ENCODE measurements around the gene GNG7. TPM values are rescaled to one million over a fixed set of nuclear protein-coding genes. Genes with fewer than 3 reads are reported as not detected.
A peak's percentile ranks its signal among the peaks of the same experiment; 100 is the strongest.
"Not testable (repeated sequence)": the region's sequence is repeated elsewhere in the genome, so short reads cannot be mapped to it uniquely, and the experiment has no call there.

GNG7 gene
- polyA plus RNA-seq, 3 donors from 2014 or later: 0.22 to 0.84 (median 0.33) TPM

DNA sequence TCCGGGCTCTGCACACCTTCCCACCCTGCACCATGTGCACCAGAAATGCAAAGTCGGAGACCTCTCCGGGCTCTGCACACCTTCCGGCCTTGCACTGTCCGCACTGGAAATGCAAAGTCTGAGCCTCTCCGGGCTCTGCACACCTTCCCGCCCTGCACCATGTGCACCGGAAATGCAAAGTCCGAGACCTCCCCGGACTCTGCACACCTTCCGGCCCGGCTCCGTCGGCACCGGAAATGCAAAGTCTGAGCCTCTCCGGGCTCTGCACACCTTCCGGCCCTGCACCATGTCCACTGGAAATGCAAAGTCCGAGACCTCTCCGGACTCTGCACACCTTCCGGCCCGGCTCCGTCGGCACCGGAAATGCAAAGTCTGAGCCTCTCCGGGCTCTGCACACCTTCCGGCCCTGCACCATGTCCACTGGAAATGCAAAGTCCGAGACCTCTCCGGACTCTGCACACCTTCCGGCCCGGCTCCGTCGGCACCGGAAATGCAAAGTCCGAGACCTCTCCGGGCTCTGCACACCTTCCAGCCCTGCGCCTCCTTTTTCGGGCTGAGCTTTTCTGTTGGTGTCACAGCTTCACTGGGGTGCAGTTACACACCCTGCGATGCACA, 59.3 kb downstream of the GNG7 start:
- not testable (repeated sequence) for H3K36me3 Mint-ChIP-seq; H3K27ac Mint-ChIP-seq; H3K9me3 Mint-ChIP-seq; H3K4me1 Mint-ChIP-seq; H3K4me3 Mint-ChIP-seq; DNase-seq; H3K27me3 Mint-ChIP-seq (ENCODE audit: low read depth in 3 of 3)

DNA sequence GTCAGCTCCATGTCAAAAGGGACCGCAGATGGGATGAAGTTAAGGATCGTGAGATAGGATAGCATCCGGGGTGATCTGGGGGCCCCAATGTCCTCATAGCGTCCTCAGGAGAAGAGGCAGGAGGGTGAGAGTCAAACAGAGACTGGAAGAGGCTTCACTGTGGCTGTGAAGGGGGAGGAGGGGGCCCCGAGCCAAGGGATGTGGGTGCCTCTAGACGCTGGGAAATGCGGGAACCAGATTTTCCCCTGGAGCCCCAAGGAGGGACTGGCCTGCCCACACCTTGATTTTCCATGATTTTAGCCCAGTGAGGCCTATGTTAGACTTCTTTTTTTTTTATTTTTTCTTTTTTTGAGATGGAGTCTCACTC, 61.2 kb downstream of the GNG7 start:
- Mint-ChIP-seq H3K27me3 (ENCODE audit: low read depth in 3 of 3) (peaks cover 0 to 5% (median 5%) of the 10 kb centered on the region in 3 donors), H3K4me3 (no peak overlapping the region), H3K9me3 (no peaks in the 10 kb centered on the region), H3K27ac (no peak overlapping the region), H3K36me3 (no peaks in the 10 kb centered on the region), H3K4me1 (no peaks in the 10 kb centered on the region)
- DNase-seq: no peak

DNA sequence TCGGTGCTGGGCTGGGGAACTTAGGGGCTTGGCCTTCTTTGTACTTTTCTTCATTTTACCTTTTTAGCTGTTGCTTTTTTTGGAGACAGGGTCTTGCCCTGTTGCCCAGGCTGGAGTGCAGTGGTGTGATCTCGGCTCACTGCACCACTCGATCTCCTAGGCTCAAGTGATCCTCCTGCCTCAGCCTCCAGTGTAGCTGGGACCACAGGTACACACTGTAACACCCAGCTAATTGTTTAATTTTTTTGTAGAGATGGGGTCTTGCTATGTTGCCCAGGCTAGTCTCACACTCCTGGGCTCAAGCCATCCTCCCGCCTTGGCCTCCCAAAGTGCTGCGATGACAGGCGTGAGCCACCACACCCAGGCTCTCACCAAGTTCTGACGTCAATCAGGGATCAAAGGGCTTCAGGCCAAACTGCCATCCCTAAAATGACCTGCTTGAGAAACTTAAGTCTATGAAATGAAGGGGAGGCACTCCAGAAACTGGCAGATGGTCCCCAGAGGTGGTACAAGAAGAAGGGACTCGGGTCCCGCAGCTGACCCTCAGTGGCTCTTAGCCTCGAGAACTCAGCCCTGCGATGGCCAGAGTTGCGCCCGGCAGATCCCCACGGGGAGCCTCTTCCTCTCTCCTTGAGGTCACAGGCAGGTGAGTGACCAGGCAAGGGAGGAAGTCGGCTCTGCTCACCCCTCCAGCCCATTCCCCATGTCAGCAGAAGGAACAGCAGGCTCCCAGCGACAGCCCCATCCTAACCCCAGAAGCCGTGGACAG, 61.7 kb downstream of the GNG7 start:
- no peak overlapping the region for H3K4me3 Mint-ChIP-seq
- no peaks in the 10 kb centered on the region for H3K9me3 Mint-ChIP-seq
- DNase-seq: no peak
- peaks cover 0 to 5% (median 5%) of the 10 kb centered on the region in 3 donors for H3K27me3 Mint-ChIP-seq (ENCODE audit: low read depth in 3 of 3)
- no peaks in the 10 kb centered on the region for H3K4me1 Mint-ChIP-seq
- H3K36me3 Mint-ChIP-seq: no peaks in the 10 kb centered on the region
- no peak overlapping the region for H3K27ac Mint-ChIP-seq

DNA sequence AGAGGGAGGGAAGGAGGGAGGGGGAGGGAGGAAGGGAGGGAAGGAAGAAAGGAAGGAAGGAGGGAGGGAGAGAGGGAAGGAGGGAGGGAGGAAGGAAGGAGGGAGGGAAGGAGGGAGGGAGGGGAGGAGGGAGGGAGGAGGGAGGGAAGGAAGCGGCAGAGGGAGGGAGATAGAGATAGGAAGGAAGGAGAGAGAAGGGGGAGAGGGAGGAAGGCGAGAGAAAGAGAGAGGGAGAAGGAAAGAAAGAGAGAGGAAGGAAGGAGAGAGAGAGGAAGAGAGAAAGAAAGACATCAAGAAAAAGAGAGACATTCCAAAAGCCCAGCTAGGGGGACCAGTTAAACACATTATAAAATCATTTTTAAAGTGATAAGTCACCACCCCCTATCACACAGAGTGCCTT, 62.5 kb downstream of the GNG7 start:
- Mint-ChIP-seq H3K27me3 (ENCODE audit: low read depth in 3 of 3) (peaks cover 0 to 5% (median 3%) of the 10 kb centered on the region in 3 donors), H3K4me3 (no peak overlapping the region), H3K36me3 (no peaks in the 10 kb centered on the region), H3K9me3 (no peaks in the 10 kb centered on the region), H3K27ac (no peak overlapping the region), H3K4me1 (no peaks in the 10 kb centered on the region)
- no peak for DNase-seq

DNA sequence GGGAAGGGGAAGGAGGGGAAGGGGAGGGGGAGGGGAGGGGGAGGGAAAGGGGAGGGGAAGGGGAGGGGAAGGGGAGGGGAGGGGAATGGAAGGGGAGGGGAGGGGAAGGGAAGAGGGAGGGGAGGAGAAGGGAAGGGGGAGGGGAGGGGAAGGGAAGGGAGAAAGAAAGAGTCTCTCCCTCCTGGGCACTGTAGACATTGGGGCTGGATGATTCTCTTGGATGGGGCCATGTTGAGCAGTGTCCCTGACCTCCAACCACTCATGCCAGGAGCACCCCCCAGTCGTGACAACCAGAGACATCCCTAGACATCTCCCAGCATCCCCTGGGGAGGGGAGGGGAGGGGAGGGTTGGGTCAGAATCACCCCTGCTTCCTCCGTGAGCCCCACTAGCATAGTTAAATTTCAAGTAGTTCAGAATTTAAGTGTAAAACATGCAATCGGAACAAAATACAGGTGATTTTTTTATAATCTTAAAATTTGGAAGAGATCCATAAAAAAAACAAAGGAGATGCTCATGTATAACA, 64.0 kb downstream of the GNG7 start:
- no peaks in the 10 kb centered on the region for H3K4me1 Mint-ChIP-seq
- no peak overlapping the region for H3K27ac Mint-ChIP-seq
- H3K36me3 Mint-ChIP-seq: no peaks in the 10 kb centered on the region
- no peak for DNase-seq
- H3K4me3 Mint-ChIP-seq: no peak overlapping the region
- peaks cover 0 to 3% (median 3%) of the 10 kb centered on the region in 3 donors for H3K27me3 Mint-ChIP-seq (ENCODE audit: low read depth in 3 of 3)
- no peaks in the 10 kb centered on the region for H3K9me3 Mint-ChIP-seq

DNA sequence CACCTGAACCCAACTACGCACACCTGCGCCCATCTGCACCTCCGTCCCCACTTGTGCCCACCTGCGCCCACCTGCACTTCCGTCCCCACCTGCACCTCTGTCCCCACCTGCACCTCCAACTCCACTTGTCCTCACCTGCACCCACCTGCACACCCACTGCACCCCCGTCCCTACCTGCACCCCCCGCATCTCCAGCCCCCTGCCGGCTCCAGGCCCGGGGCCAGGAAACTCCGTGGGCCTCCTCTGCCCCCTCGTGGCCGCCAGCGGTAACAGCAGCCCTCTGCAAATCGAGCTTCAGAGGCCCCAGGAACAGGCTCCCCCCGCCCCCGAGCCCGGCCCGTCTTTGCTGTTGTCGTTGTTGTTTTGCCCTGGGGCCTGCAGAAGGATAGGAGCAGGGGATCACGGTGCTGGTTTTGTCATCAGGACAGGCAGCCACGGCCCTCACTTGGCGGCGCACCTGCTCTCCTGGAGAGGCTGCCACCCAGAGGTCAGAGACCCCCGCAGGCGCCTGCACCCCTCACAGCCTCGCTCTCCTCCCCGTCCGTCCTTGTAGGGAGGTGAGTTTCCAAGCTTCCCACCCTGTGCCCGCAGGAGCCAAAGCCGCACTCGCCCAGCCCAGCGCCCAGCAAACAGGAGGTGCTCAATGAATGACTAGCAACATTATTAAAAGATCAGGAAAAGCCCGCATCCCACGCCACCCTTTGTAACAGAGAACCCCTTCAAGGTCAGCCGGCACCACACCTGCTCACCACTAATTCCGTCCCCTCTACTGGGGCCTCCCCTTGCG, 65.4 kb downstream of the GNG7 start:
- peak; percentile 69 to 77 (median 75) for DNase-seq
- Mint-ChIP-seq H3K9me3 (no peaks in the 10 kb centered on the region), H3K27ac (no peak overlapping the region), H3K4me1 (peaks cover 3 to 5% of the 10 kb centered on the region in 2 donors), H3K4me3 (no peak overlapping the region), H3K36me3 (no peaks in the 10 kb centered on the region), H3K27me3 (ENCODE audit: low read depth in 3 of 3) (peaks cover 0 to 3% (median 3%) of the 10 kb centered on the region in 3 donors)

DNA sequence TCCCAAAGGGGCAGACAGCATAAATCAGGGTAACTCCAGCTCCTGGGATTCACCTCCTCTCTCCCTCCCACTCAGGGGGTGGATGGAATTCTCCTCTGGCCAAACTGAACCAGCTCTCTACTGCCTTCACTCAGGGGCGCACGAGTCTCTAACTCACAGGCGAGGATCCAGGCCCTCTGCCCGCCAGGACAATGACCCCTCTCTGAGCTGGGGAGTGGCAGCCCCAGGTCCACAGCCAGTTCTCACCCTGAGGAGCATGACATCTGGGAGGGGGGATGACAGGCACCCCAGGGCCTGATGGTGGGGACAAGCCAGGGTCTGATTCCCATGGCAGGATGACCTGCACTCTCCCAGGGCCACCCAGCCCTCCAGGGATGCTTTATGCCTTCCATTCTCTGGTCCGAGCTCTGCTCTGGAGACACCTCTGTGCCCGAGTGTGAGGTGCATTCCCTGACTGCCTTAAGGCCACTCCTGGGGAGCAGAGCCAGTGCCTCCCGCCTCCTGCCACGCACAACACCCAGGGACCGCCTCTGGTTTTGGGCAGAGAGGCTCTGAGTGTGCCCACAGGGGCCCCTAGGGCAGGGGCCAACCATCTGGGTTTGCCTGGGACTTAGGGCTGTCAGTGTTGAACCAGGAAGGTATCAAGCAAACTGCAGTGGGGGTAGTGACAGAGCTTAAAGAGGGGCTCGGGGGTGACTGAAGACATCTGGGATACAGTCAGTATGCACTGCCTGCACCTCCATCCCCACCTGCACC, 66.2 kb downstream of the GNG7 start:
- Mint-ChIP-seq H3K4me1 (peaks cover 9 to 11% of the 10 kb centered on the region in 2 donors), H3K27ac (no peak overlapping the region), H3K4me3 (no peak overlapping the region), H3K27me3 (ENCODE audit: low read depth in 3 of 3) (peaks cover 3 to 6% (median 5%) of the 10 kb centered on the region in 3 donors), H3K36me3 (no peaks in the 10 kb centered on the region), H3K9me3 (peaks cover 0 to 1% (median 0%) of the 10 kb centered on the region in 6 donors)
- DNase-seq: no peak

DNA sequence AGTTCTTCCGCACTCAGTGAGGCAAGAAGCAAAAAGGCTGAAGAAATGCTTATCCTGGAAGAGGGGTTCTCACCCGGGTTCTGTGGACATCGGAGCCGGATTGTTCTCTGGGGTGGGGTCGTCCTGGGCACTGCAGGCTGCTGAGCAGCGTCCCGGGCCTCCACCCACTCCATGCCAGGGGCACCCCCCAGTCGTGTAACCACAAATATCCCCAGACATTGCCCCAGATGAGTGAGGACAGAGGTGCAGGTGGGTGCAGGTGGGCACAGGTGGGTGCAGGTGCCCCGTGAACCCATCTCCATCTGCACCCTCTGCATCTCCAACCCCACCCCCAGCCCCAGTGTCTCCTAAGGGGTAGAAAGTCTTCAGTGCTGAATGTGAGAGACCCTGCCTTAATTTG, 67.5 kb downstream of the GNG7 start:
- Mint-ChIP-seq H3K36me3 (no peaks in the 10 kb centered on the region), H3K27ac (no peak overlapping the region), H3K4me3 (no peak overlapping the region), H3K27me3 (ENCODE audit: low read depth in 3 of 3) (peaks cover 4 to 7% (median 7%) of the 10 kb centered on the region in 3 donors), H3K4me1 (peaks cover 21 to 24% of the 10 kb centered on the region in 2 donors), H3K9me3 (peaks cover 0 to 4% (median 0%) of the 10 kb centered on the region in 6 donors)
- no peak for DNase-seq

DNA sequence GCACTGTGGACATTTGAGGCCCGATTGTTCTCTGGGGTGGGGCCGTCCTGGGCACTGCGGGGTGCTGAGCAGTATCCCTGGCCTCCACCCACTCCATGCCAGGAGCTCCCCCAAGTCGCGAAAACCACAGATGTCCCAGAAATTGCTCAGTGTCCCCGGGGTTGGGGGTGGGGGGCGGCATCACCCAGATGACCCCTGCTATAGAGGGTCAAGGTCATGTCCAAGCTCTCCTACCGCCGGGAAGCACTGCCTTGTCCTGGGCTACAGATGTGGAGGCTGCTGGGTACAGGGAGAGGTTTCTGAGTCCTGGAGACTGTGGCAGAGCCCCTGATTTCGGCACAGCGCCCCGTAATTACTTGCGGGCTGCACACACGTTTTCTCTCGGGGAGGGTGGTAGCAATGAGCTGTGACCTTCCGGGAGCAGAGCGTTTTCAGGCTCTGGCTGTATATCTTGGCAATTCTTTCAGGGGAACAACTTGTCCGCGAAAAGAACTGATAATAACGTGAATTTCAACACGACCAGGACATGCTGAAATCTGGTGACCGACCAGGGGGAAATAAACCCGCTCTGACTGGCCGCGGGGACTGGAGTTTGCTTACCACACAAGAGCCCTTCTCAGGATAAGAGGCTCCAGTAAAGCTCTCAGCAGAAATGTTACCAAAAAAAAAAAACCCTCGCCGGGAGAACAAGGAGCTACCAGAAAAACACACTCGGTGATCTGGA, 68.1 kb downstream of the GNG7 start:
- H3K9me3 Mint-ChIP-seq: peaks cover 0 to 4% (median 0%) of the 10 kb centered on the region in 6 donors
- no peak for DNase-seq
- H3K4me3 Mint-ChIP-seq: no peak overlapping the region
- H3K27ac Mint-ChIP-seq: no peak overlapping the region
- peaks cover 6 to 7% (median 7%) of the 10 kb centered on the region in 3 donors for H3K27me3 Mint-ChIP-seq (ENCODE audit: low read depth in 3 of 3)
- H3K4me1 Mint-ChIP-seq: peaks cover 27 to 29% of the 10 kb centered on the region in 2 donors
- H3K36me3 Mint-ChIP-seq: no peaks in the 10 kb centered on the region

DNA sequence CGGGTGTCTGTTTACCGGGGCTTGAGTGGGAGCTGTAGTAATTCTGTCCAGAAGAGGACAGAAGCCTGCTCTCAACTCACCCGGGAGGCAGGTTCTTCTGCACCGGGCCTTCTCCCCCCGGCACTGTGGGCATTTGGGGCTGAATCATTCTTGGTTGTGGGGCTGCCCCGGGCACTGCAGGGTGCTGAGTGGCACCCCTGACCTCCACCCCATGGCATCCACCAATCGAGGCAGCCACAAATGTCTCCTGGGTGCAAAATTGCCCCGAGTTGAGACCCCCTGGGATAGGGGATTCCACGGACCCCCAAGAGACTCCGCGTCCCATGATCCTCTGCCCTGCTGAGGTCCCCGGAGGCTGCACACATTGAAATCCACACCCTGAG, 68.8 kb downstream of the GNG7 start:
- Mint-ChIP-seq H3K4me3 (no peak overlapping the region), H3K27me3 (ENCODE audit: low read depth in 3 of 3) (peaks cover 6 to 7% (median 7%) of the 10 kb centered on the region in 3 donors), H3K36me3 (no peaks in the 10 kb centered on the region), H3K4me1 (peaks cover 34 to 36% of the 10 kb centered on the region in 2 donors), H3K27ac (no peak overlapping the region), H3K9me3 (peaks cover 0 to 4% (median 0%) of the 10 kb centered on the region in 6 donors)
- no peak for DNase-seq

DNA sequence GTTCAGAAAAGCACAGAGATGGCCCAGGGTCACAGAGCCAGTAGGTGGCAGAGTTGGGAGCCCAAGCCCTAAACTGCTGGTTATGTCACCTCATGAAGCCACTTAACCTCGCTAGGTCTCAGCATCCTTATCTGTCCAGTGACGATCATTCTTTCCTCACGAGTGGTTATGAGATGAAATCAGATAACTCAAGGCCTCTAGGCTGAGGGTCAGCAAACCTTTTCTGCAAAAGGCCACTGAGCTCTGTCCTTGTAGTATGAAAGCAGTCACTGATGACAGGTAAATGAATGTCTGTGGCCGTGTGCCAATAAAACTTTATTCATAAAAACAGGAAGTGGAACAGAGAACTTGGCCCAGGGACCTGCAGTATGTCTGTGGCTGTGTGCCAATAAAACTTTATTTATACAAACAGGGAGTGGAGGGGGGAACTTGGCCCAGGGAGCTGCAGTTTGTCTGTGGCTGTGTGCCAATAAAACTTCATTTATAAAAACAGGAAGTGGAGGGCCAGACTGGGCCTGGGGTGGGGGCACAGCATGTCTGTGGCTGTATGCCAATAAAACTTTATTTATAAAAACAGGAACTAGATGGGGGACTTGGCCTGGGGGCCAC, 71.2 kb downstream of the GNG7 start:
- H3K9me3 Mint-ChIP-seq: peaks cover 0 to 4% (median 0%) of the 10 kb centered on the region in 6 donors
- peak overlapping the region; percentile 79 to 95 (median 88) for H3K27ac Mint-ChIP-seq
- peaks cover 56 to 57% of the 10 kb centered on the region in 2 donors for H3K4me1 Mint-ChIP-seq
- DNase-seq: peak; percentile 62
- H3K27me3 Mint-ChIP-seq (ENCODE audit: low read depth in 3 of 3): peaks cover 4 to 6% (median 5%) of the 10 kb centered on the region in 3 donors
- peak overlapping the region in 4 of 5 donors; percentile 36 to 51 (median 42) for H3K4me3 Mint-ChIP-seq
- no peaks in the 10 kb centered on the region for H3K36me3 Mint-ChIP-seq

DNA sequence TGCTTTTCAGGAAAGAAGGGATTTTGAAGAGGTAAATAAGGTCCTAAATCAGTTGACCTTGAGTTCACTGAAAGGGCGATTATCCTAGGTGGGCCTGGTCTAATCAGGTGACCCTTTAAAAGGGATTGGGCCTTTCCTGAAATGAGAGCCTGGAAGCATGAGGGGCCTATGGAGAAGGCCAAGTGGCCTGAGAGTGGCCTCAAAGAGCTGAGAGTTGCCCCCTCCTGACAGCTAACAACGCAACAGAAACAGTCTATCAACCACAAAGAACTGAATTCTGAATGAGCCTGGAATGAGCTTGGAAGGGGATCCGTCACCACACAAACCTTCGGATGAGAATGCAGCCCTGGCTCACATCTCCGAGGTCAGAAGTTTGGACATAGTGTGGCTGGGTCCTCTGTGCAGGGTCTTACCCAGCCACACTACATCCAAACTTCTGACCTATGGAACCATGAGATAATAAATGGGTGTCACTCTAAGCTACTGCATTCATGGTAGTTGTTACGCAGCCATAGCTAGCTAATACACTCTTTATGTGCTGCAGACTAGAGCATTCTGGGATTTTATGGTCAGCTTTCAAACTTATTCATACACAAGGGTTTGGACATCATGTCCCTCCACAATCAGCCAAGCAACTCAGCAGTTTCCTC, 72.0 kb downstream of the GNG7 start:
- Mint-ChIP-seq H3K27me3 (ENCODE audit: low read depth in 3 of 3) (peaks cover 4 to 6% (median 5%) of the 10 kb centered on the region in 3 donors), H3K27ac (peak overlapping the region; percentile 83 to 96 (median 93)), H3K9me3 (peaks cover 0 to 4% (median 0%) of the 10 kb centered on the region in 6 donors), H3K4me3 (peak overlapping the region in 4 of 5 donors; percentile 66 to 79 (median 70)), H3K4me1 (peaks cover 57 to 58% of the 10 kb centered on the region in 2 donors), H3K36me3 (no peaks in the 10 kb centered on the region)
- DNase-seq: no peak

Data from immature natural killer cell (primary cell).